CD4-positive, alpha-beta T cell treated with Interleukin-4 for 1 hour (primary cell): ENCODE results near the gene TCP11L2.

Experiments
- DNase-seq, 2 donors: peaks; one replicate each; pipeline ENCODE4 v3.0.0-alpha.2; 2020 to 2022

The TCP11L2 gene

DNA sequence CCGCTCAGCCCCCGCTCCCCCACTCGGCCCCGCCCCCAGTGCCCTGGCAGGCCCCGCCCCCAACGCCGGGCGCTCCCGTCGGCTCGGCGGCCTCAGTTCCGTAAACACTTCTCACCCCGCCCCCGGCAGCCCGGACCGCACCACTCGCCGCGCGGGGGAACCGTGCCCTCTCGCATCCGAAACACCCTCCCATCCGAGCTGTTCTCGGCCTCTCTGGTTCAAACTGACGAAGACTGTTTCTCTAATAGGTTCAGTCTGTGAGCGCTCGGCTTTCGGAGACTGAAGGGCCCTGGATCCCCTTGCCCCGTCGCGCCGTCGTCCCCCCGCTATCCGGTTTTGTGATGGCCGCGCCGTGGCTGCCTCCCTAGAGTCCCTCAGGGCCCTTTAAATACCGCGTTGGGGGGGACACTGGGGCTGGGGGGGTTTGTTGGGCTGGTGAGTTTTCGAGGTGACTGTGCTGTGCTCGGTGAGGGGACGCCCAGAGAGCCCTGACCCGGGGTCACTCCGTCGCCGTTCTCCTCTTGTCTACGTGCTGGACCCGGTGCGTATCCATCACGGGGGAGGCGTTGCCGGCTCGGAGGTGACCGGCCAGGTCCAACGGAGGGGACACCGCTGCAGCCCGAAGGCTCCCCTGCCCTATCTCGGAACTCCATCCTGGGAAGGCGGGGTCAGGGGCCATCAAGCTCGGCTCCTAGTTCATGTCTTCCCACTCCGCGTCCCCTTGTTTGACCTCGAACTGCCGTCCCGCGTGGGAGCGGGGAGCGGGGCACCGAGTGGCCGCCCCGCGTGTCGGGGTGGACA, at the start of gene TCP11L2:
Gene TCP11L2, plus strand, starts transcription at position 333 of the 801 bp plus-strand sequence. CDS start 8,343 bp downstream, outside the sequence.
- peak; percentile 89 to 92 for DNase-seq

DNA sequence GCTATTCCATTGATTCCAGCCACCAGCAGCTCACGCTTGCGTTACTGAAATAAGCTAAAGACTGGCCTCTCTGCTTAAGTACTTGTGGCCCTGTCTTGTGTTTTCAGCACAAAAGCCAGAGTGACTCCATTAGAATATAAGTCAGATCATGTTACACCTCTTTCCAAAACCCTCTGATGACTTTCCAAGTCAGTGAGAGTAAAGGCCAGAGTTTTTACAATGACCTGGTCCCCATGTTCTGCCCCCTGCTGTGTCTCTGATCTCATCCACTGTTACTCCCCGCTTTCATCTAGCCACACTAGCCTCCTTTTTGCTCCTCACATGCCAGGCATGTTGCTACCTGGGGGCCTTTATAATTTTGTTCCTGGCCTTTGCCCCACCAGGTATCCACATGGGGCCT, 47.8 kb upstream of the TCP11L2 start:
- DNase-seq: no peak

DNA sequence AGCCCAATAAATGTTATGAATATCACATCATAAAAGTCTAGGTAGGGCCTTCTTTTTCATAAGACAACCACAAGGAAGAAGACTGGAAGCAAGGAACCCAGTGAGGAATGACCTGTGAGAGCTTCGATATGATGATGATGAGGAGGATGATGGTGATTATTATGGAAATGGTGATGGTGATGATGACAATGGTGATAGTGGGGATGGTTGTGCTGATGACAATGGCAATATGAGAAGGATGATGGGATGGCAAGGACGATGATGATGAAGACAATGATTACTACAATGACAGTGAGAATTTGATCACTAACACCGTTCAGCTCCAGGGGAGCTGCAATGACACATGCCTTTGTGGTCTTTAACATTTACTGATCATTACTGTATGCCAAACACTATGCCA, 47.0 kb upstream of the TCP11L2 start:
- DNase-seq: no peak

DNA sequence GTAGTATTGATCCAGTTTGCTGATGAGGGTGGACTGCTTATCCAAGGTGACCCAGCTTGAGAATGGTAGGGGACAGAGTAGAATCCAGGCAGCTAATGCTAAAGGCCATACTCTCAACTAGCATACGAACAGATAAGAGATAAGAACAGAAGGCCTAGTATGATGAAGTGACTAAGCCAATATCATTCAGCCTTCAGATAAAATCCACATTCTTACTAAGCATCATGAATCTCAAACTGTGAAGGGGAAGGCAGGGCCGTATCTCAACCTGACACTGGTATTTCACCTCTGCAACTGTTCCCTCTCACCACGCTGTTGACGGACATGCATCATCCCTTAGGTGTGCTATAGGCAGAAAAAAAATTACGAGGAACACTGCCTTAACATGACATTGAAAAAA, 46.6 kb upstream of the TCP11L2 start:
- no peak for DNase-seq

DNA sequence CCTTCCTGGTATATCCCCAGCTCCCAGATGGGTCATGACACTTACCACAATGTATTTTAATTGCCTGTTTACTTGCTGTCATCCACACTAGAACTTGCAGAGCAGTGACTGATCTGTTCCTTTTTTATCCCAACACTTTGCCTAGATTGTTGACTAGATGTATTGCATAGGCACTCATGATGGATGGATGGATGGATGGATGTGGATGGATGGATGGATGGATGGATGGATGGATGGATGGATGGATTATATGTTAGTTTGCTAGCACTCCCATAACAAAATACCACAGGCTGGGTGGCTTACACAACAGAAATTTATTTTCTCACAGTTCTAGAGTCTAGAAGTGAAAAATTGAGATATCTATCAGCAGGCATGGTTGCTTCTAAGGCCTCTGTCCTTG, 46.0 kb upstream of the TCP11L2 start:
- no peak for DNase-seq

DNA sequence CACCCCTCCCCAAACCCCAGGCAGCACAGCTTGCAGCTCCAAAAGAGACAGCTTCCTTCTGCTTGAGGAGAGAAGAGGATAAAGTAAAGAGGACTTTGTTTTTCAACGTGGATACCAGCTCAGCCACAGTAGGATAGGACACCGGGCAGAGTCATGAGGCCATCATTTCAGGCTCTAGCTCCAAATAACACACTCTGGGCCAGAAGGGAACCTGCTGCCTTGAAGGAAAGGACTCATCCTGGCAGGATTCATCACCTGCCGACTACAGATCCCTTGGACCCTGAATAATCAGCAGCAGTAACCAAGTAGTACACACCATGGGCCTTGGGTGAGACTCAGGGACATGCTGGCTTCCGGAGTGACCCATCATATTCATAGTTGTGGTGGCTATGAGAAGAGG, 44.3 kb upstream of the TCP11L2 start:
- no peak for DNase-seq

DNA sequence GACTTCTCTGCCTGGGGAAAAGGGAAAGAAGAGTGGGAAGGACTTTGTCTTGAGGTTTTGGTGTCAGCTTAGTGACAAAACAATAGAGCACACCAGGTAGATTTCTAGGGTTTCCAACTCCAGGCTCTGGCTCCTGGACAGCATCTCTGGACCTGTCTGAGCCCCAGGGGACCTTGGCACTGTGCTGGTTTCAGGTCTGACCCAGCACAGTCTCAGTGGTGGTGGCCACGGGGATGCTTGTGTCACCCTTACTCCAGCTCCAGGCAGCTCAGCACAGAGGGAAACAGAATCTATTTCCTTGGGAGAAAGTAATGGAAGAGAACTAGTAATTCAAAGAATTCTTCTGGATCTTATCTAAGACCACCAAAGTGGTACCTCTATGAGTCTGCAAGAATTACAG, 43.6 kb upstream of the TCP11L2 start:
- no peak for DNase-seq

DNA sequence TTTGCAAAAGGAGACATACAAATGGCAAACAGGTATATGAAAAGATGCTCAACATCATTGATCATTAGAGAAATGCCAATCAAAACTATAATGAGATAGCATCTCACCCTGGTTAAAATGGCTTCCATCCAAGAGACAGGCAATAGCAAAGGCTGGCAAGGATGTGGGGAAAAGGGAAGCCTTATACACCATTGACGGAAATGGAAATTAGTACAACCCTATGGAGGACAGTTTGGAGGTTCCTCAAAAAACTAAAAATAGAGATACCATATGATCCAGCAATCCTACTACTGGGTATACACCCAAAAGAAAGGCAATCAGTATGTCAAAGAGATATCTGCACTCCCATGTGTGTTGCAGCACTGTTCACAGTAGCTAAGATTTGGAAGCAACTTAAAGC, 37.4 kb upstream of the TCP11L2 start:
- DNase-seq: no peak

DNA sequence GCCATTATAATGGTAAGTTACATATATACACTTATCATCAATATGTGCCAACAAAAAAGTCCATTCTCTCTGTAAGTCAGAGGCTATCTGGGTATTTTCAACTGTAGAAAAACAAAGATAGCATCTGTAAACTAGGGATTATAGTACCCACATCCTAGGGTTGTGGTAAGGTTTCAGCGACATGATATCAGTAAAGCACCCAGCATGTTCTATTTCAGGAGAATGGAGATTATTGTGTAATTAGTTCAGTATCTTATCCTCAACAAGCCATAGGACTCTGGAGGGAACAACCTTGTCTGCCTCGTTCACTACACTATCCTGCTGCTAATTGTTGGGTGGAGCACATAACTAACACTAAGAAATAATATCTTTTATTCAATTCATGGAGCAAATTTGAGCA, 35.0 kb upstream of the TCP11L2 start:
- DNase-seq: peak in 1 of 2 donors; percentile 17

DNA sequence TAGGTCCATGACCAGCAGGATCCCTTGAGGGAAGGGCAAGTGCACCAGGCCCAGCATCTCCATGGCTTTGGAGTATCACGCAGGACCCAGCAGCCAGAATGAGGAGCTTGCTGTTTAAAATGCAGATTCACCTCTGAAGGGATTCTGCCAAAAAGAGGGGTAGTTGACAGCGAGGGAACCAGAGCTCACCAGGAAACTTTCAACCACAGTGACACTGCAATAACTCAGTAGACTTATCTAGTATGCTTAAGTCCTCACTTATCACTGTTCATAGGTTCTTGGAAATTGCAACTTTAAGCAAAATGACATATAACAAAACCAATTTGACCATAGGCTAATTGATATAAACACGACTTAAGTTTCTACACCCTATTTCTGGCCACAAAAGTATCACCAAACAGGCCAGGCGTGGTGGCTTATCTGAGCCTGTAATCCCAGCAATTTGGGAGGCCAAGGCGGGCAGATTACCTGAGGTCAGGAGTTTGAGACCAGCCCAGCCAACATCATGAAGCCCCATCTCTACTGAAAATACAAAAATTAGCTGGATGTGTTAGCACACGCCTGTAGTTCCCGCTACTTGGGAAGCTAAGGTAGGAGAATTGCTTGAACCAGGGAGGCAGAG, 33.3 kb upstream of the TCP11L2 start:
- DNase-seq: no peak

DNA sequence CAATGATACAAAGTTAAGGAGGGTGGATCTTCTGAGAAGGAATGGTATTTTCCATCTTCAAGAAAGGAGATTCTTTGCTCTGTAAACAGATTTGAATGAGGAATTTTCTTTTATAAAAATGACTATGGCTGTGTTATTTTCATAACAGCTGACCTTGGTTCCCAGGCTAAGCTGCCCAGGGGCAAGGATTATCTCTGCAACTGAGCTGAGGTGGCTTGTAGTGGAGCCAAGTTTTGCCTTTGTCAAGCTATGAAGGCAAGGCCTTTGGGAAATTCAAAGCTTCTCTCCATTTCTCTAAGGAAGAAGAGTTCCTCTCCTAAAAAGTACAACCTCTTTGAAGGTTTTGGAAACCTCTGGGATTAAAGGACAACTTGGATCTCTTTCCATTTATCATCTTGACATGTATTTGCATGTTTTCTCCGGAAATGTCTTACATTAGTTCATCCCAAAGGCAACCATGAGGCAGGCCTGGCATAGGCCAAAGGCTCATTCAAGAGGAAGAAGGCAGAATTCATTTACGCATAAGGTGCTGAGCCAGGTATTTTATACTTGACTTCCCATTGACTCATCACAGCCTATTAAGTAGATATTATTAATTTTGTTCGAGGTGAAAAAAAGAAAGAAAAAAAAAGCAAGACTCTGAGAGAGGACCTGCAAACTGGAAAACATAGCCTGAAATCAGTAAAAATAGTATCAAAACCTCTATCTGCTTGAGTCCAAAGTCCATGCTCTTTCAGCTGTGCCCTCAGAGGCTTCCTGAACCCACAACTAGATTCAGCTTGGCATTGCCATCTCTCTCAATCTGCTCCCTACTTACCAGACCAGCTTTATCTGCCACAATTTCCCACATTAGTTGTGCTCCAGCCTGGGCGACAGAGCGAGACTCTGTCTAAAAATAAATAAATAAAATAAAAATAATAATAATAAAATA, 30.7 kb upstream of the TCP11L2 start:
- no peak for DNase-seq

DNA sequence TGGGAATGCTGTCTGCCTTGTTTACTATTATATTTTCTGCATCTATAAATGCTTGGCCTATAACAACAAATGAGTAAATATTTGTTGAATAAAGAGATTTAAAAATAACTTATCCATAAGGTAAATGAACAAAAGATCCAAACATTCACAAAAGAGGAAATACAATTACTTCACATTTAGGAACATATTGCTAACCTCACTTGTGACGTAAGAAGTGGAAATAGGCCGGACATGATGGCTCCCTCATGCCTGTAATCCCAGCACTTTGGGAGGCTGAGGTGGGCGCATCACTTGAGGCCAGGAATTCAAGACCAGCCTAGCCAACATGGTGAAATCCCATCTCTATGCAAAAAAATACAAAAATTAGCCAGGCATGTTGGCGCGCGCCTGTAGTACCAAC, 29.0 kb upstream of the TCP11L2 start:
- DNase-seq: no peak

DNA sequence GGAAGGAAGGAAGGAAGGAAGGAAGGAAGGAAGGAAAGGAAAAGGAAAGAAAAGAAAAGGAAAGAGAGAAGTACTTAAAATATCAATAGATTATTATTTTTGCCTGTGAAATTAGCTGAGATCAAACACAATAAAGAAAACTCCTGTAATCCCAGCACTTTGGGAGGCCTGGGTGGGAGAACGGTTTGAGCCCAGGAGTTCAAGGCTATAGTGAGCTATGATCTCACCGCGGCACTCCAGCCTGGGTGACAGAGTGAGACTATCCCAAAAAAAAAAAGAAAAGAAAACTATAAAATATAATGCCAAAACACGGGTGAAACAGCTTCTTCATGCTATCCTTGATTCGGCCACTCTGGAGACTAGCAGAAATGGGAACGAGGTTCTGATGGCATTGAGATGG, 28.5 kb upstream of the TCP11L2 start:
- DNase-seq: no peak

DNA sequence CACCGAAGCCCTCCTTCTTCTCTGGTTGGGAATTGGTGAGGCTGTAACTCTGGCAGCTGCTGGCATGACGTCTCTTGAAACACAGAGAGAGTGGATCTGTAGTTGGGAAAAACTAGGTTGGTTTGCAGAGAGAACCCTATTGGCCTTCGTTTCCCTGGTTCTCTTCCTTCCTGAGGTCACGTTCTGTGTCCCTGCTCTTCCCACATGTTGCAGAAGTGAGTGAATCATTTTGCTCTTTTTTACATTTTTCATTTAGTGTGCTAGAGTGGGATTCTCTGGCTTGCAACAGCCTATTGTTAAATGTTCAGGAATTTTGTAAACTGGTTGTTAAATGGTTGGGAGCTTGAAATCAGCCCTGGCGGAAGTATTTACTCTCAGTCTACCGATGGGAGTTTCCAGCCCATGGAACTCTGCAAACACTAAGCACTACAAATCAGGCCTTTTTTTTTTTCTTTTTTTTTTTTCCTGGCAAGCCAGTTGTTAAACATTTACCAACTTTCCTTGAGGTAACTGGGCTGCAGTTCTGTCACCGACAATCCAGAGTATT, 27.9 kb upstream of the TCP11L2 start:
- DNase-seq: no peak

DNA sequence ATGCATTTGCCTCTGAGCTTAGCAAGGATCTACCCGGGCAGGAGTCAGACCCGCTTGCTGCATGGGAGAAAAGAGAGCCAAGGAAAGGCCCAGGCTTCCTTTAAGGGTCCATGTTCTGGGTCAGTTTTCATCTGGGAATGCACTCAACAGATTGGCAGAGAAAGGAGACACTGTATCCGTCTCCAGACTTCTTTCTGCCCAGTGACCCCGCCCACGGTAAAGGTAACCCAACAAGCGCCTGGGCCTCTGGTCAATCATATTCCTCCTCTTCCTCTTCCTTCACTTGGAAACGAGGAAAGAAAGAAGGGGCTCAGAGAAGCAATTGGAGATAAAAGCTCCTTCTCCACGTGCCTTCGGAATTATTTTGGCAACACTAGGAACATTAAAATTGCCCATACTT, 27.1 kb upstream of the TCP11L2 start:
- DNase-seq: no peak

DNA sequence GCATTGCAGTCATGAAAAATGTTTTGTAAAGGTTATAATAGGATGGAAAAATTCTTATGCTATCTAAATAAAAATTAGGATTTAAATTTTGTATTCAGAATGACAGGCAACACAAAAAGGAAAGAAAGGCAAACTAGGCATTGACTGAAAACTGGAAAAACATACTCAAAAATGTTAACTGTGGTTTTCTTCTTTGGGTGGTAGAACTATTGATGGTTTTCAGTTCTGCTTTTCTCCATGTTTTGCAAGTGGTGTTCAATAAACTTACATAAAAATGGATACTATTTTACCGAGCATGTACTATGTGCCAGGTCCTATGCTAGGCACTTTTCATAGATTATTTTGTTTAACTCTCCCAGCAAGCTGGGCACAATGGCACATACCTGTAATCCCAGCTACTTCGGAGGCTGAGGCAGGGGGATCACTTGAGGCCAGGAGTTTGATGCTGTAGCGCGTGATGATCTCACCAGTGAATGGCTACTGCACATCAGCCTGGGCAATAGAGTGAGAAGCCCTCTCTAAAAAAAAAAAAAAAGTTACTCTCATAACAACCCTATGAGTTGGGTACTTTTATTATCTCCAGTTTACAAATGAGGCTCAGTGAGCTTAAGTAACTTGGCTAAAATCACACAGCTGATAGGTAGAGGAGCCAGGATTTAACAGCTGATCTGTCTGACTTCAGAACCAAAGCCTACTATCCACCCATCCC, 26.3 kb upstream of the TCP11L2 start:
- no peak for DNase-seq

DNA sequence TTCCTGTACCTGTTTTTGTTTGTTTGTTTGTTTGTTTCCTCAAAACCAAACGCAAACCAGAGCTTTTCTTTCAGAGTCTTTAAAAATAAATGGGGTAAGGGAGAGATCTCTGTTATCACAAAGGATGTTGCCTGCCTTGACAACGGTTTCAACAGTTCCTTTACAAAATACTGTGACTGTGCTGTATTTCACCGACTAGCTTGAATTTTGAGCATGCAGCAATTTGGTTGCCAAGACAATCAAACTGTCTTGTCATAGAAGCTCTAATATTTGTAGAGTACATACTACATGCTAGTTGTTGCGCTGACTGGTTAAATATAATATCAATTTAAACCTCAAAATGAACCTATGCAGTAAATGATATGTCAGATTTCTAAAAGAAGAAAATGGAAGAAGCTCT, 22.4 kb upstream of the TCP11L2 start:
- no peak for DNase-seq

DNA sequence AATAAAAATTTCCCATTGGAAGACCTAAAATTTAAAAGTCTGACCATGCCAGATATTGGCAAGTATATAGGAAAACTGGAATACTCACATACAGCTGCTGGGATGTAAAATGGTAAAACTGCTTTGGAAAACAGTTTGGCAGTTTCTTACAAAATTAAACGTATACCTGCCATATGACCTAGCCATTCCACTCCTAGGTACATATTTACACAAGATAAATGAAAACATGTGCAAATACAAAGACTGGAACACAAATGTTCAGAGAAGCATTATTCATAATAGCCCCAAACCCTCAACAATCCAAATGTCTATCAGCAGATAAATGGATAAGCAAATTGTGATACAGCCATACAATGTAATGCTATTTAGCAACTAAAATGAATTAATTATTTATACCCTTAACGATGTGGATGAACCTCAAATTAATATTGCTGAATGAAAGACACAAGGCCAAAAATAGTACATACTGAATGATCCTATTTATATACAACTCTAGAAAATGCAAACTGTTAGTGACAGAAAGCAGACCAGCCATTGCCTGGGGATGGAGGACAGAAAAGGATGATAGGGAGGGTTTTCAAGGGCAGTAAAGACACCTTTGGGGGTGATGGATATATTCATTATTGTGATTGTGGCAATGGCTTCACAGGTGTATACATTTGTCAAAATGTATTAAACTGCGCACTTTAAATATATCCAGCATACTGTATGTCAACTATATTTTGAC, 21.3 kb upstream of the TCP11L2 start:
- DNase-seq: no peak

DNA sequence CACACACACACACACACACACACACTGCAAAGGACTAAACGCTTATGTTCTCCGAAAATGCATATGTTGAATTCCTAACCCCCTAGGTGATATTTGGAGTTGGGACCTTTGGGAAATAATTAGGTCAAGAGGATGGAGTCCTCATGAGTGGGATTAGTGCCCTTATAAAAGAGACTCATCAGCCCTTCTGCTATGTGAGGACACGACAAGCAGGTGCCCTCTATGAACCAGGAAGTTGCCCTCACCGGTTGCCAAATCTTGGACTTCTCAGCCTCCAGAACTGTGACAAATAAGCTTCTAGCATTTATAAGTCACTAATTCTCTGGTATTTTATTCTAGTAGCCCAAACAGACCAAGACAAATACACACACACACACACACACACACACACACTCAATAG, 20.7 kb upstream of the TCP11L2 start:
- peak in 1 of 2 donors; percentile 57 for DNase-seq

DNA sequence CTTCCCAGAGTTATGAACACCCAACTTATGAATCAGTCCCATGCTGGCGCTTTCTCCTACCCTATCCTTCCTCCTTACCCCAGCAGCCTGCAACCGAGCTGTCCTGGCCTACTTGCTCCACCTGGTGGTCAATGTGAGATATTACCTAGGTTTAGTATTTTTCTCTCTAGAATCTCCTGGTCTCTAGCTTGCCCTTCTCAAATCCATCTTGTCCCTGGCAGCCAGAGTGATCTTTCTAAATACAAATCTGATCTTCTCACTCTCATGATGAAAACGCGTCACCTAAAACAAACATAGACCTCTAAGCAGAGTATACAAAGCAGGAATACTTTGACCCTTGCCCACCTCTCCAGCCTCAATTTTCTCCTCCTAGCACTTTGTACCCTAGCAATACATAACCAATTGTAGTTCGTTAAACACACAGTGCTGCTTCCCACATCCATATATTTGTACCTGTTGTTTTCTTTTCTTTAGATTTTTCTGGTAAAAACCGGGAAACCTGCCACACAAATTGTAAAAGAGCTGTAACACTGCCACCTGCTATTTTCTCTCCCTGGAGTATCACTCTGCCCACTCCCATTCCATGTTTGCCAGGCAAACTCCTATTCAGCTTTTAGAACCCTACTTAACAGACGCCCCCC, 20.0 kb upstream of the TCP11L2 start:
- peak; percentile 64 to 68 for DNase-seq

DNA sequence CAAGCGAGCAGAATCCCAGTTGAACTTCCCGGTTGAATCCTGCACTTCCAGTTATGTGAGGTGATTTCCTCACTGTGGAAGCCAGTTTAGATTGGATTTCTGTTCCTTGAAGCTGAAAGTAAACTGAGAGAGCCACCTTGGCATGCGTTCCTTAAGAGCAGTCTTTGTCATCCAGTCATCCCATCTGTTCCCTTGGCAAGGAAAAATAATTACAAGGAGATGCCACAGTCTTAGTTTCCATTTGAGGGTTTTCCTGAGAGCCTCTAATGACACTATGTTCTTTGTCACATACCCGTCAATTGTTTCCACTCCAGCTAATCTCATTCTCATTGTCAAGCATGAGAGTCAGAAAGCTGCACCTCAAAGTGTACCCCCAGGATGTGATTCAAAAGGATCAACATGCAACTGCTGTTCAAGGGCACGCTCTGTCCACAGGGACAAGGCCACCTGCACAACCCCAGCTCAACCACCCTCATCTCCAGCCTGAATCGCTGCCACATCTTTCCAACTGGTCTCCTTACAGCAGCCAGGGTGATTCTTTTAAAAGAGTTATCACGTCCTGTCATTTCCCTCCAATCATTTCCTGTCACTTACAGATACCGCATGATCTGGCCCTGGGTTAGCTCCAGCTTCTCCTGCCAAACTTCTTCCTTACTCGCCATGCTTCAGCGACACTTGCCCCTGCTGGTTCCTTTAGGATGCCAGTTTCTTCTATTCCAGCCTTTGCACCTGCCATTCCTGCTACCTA, 18.0 kb upstream of the TCP11L2 start:
- no peak for DNase-seq
